OCI-M1 (cell line): ENCODE data around the gene ZDHHC1.
"Not testable (repeated sequence)": the region's sequence is repeated elsewhere in the genome, so short reads cannot be mapped to it uniquely, and the experiment has no call there.

Experiments
- DNase-seq: peaks from one replicate; lab custom pipeline; 2025; lab: John Stamatoyannopoulos, UW

Gene ZDHHC1

GRCh38 chr16:67430977-67431774, 14.9 kb upstream of the ZDHHC1 start, which contains the start of gene HSD11B2:
HSD11B2 (plus strand) TSS chr16:67431121; CDS start chr16:67431249, 128 bp downstream.
- peak; percentile 50 for DNase-seq

- DNase-seq, result no peak
Measured at GRCh38 chr16:67430504-67430976, 14.3 kb upstream of the ZDHHC1 start.

- no peak for DNase-seq
Measured at GRCh38 chr16:67429799-67430503, 13.7 kb upstream of the ZDHHC1 start.

DNA sequence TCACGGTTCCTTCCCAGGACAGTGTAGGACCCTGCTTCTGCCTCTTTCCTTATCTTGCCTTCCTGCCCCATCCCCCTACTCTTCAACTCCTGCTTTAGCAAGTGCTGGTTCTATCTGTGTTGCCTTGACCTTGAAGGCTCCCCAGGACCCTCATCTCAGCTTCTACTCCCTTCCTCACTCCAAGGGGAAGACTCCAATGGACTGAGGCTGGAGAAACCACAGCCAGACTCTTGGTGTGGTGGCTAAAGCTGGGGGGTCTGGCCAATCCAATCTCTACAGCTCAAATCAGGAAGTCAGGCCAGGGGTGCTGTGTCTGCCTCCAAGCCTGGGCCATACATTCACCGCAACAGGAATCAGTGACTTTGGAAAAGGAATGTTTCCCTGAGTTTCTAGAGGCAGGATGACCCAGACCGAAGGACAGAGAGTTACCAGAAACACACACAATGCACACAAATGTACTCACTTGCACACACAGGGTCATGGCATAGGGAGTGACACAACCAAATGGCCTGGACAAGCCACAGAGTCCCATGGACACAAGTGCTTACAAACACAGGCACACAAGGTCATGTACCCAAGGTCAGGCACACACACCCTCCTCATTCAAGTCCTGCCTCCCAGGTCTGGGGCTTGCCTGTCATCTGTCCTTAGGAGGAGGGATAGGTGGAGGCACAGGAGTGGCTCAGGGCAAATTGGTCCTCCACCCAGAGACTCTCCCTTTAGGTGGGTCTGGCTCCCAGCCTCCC, 12.9 kb upstream of the ZDHHC1 start:
- DNase-seq, result no peak

- DNase-seq, result peak; percentile 76
Measured at GRCh38 chr16:67428146-67428731, 12.0 kb upstream of the ZDHHC1 start.

DNA sequence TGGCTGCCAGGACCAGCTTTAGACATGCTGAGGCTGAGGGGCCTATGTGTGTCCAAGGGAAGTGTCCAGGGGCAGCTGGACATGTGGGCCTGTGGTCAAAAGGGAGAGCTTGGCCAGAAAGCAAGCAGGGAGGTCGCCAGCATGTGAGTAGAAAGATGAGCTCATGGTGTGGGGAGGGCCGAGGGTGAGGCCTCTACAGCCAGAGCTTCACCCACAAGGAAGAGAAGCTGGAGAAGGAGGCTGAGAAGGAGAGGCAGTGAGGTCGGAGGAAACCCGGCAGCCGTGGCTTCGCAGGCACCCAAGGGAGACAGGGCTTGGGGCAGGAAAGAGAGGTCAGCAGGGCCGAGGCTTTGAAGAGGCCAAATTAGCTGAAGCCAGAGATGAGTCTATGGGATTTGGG, 10.7 kb upstream of the ZDHHC1 start:
- DNase-seq, result no peak

DNA sequence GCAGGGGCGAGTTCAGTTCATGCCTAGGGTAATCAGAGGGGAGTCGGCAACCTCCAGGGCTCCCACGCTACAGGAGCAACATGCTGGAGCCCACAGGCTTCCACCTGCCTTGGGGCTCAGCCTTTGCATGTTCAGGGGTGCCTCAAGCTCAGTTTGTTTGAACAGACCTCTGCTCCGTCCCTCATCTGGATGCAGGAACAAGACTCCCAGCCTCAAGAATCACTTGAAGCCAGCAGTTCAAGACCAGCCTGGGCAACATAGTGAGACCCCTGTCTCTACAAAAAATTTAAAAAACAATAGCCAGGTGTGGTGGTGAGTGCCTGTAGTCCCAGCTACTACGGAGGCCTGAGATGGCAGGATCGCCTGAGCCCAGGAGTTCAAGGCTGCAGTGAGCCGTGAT, 9.7 kb upstream of the ZDHHC1 start:
- DNase-seq, result no peak

DNA sequence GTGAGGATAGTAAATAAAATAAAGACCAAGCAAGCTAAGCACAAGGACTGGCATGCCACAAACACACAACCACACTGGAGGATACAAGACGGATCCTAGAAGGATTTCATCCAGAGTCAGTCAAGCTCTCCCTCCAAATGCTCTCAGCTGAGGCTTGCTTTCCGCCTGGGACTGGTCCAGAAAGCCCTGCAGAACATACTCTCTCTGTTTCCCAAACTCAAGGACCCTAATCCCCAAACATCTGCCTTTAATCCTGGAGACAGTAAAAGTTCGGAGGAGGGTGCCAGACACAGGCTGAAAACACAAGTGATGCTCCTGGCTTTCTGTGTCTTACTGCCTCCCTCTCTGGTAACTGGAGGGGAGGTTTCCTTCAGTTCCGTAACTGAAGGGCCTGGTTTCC, 9.3 kb upstream of the ZDHHC1 start:
- DNase-seq, result no peak

DNA sequence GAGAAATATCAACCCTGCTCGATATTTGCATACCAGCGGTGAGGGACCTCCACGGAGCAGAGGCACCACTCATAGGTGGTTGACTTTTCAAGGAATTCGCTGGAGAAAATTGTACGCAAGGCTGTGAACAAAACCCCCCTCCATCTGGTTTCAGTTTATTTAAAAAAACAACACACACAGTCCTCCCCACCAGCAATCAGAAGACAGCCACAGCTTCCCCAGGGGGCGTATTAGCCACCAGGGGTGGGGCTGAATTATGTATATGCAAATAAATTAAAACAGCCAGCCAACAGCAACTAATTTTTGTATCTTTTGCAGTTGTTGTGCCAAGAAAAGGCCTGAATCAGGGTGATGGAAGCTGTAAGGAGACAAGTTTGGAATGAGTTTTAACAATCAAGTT, 8.8 kb upstream of the ZDHHC1 start:
- no peak for DNase-seq

GRCh38 chr16:67424261-67424615, 8.0 kb upstream of the ZDHHC1 start:
- DNase-seq, result no peak

- DNase-seq, result no peak
Measured at GRCh38 chr16:67423611-67424260, 7.5 kb upstream of the ZDHHC1 start.

GRCh38 chr16:67423015-67423414, 6.7 kb upstream of the ZDHHC1 start:
- no peak for DNase-seq

GRCh38 chr16:67421030-67421429, 4.8 kb upstream of the ZDHHC1 start:
- DNase-seq, result no peak

DNA sequence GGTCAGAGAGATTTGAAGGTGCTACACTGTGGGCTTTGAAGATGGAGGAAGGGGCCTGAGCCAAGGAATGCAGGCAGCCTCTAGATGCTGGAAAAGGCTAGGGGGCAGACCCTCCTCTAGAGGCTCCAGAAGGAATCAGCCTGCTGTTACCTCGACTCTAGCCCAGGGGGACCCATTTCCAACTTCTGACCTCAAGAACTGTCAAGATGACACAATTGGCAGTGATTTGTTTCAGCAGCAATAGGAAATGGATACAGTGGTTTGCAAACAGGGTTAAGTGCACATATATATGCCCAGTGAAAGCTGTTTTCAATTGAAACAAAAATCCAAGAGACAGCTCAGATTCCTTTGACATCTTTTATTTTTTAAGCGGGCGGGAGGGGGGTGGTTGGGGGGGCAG, 3.7 kb upstream of the ZDHHC1 start:
- no peak for DNase-seq

GRCh38 chr16:67419502-67419901, 3.2 kb upstream of the ZDHHC1 start:
- DNase-seq, result no peak

DNA sequence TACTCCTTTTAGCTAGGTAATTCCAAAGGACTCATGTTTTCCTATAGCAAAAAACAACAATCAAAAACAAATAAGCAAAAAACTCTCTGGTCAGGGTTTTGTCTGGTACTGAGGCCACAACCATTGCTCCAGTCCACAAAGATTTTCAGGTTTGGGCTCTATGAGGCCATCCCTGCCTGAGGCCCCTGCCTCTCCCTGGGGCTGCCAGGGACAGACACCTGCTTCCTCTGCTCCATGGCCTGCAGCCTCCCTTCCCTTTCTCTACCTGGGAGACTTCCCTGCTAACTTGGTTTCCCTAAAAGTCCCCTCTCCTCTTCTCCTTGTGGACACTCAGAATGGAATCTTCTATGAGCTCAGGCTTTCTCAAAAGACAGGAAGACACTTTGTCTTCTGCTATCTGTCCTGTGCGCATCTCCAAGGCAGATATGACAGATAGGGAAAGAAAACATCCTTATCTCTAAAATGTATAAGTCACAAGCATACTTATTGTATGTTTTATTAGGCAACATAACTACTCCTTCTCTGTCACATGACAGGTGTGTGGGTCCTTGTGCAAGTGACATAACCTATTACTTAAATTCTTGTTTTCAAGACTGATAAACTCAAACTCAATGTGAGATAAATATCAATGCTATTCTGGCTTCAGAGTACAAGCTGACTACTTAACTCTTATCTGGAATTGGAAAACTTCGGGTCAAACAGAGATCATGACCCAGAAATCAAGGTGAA, 1.2 kb upstream of the ZDHHC1 start:
- no peak for DNase-seq

- DNase-seq, result not testable (repeated sequence)
Measured at GRCh38 chr16:67415421-67415820, 856 bp downstream of the ZDHHC1 start.

- DNase-seq, result no peak
Measured at GRCh38 chr16:67413978-67414911, 2.0 kb downstream of the ZDHHC1 start.

GRCh38 chr16:67412294-67412693, 4.0 kb downstream of the ZDHHC1 start:
- no peak for DNase-seq

- DNase-seq, result no peak
Measured at GRCh38 chr16:67411339-67411738, 4.9 kb downstream of the ZDHHC1 start.
